GM12891 (cell line): ENCODE results near the gene FAM20C.

Experiments
- DNase-seq: peaks from one replicate; pipeline ENCODE4 v3.0.0; 2011; ENCODE audit warnings: low spot score; ENCODE audit not compliant: insufficient read length
- FAIRE-seq: peaks from 2 replicates; lab custom pipeline; 2011; peaks lifted over from hg19 to GRCh38; lab: Jason Lieb, UNC
- PAX5 ChIP-seq: IDR thresholded peaks from 2 replicates; pipeline ENCODE4 v1.6.1; 2011; ENCODE audit warnings: low read length, moderate library complexity, mild to moderate bottlenecking; ENCODE audit not compliant: insufficient read depth, severe bottlenecking
- POLR2A ChIP-seq: IDR thresholded peaks from 2 replicates; pipeline ENCODE4 v1.6.1; 2011; ENCODE audit warnings: low read depth, low read length, control low read depth
- POLR2AphosphoS5 ChIP-seq: IDR thresholded peaks from 2 replicates; pipeline ENCODE4 v1.6.1; 2011; ENCODE audit warnings: low read depth, low read length, control low read depth
- POU2F2 ChIP-seq: IDR thresholded peaks from 2 replicates; pipeline ENCODE4 v1.6.1; 2011; ENCODE audit warnings: low read depth, mild to moderate bottlenecking, control low read depth, low read length, moderate library complexity
- SPI1 ChIP-seq: IDR thresholded peaks from 2 replicates; pipeline ENCODE4 v1.6.1; 2011; ENCODE audit warnings: low read depth, low read length, control low read depth
- TAF1 ChIP-seq: IDR thresholded peaks from 2 replicates; pipeline ENCODE4 v1.6.1; 2011; ENCODE audit warnings: low read depth, low read length, control low read depth

FAM20C gene

DNA sequence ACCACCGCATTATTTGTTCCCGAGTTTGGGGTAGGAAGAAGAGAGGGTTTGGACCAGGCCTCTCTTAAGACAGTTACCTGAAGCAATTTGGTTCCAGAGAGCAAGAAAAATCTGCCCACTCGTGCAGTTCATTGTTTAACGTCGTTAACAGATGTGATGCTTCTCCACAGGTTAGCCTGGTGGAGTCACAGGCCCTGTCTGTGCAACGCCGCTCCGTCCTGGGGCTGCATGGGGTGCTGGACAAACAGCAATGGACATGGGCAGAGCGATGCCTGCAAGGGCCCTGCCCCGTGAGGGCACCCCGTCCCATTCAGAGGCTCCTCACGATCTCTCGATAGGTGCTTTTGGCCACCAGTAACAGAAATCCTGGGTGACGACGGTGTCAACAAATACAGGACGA is 107.3 kb downstream of the FAM20C start:
- FAIRE-seq: no peak
- no peak for DNase-seq
- TF ChIP-seq POLR2A: no peak
- no peak for TF ChIP-seq PAX5
- TF ChIP-seq TAF1: no peak
- no peak for TF ChIP-seq SPI1
- no peak for TF ChIP-seq POU2F2
- no peak for TF ChIP-seq POLR2AphosphoS5

GRCh38 chr7:300048-300447 is 107.7 kb downstream of the FAM20C start:
- DNase-seq (no peak), FAIRE-seq (no peak)
- TF ChIP-seq TAF1 (no peak), POLR2A (no peak), POLR2AphosphoS5 (no peak), POU2F2 (no peak), SPI1 (no peak), PAX5 (no peak)

- DNase-seq: no peak
- no peak for FAIRE-seq
- TF ChIP-seq POU2F2 (no peak), SPI1 (no peak), POLR2A (no peak), PAX5 (no peak), POLR2AphosphoS5 (no peak), TAF1 (no peak)
Measured at GRCh38 chr7:300546-301290, 108.3 kb downstream of the FAM20C start.

DNA sequence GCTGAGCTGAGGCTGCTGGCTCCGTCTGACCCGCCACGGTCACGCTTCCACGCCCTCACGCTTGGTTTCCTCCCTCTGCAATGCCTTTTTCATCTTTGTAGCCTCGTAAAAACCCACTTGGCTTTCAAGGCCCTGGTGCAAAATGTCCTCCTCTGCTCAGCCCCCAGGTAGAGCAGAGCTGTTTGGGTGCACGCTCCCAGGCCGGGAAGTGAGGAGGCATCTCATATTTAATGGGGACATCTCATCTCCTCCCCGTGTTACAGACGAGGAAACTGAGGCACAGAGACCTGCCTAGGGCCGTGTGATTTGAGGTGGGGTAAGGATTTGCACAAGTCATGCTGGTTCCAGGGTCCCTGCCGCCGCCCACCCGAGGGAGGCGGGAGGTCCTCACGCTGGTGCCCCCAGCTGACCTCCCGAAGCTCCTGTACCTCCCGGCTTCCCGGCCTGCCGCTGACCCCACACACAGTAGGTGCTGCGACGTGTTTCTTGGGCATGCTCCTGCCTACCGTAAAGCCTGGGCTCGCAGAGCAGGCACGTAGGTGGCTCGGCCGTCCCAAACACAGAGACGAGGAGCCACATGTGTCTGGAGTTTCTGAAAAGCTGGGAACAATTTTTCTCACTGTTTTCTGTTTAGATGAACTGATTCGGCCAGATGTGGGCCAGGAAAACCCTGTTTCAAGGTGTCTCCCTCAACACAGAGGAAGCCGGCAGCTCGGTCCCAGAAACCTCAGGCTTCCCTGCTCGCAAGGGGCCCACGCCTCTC is 109.1 kb downstream of the FAM20C start:
- no peak for FAIRE-seq
- TF ChIP-seq SPI1 (no peak), PAX5 (no peak), TAF1 (no peak), POU2F2 (no peak), POLR2A (no peak), POLR2AphosphoS5 (no peak)
- DNase-seq: no peak

DNA sequence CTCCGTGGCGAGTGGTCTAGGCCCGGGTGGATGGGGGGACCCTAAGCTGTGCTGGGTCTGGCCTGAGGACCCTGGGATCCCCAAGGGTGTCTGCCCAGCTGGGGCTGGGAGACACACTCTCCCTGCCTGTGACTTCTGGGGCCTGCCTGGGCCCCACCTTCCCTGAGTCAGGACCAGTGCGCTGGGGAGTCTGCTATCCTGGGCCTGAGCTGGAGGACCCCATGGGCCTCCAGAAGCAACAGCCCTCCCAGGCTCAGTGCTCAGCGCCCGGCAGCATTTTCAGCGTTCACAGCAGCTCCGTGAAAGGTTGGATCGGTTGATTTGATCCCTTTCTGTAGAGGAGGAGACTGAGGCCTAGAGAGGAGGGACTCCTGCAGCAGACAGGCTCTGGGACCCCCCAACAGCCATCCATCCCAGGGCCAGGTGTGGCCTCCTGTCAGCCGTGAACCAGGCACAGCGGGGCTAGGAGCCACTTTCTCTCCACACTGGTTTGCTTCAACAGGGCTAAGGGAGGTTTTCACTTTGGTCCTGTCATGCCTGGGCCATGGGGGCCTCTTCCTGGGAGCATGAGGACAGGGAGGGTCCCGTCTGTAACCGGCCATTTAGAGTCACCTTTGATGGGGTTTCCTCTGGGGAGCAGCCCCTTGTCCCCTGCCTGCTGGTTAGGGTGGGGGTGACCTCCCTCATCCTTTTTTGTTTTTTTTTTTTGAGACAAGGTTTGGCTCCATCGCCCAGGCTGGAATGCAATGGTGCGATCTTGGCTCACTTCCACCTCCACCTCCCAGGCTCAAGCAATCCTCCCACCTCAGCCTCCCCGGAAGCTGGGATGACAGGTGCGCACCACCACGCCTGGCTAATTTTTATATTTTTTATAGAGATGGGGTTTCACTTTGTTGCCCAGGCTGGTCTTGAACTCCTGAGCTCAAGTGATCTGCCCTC is 110.0 kb downstream of the FAM20C start:
- TF ChIP-seq POLR2A (no peak), SPI1 (no peak)
- DNase-seq: no peak
- no peak for FAIRE-seq

DNA sequence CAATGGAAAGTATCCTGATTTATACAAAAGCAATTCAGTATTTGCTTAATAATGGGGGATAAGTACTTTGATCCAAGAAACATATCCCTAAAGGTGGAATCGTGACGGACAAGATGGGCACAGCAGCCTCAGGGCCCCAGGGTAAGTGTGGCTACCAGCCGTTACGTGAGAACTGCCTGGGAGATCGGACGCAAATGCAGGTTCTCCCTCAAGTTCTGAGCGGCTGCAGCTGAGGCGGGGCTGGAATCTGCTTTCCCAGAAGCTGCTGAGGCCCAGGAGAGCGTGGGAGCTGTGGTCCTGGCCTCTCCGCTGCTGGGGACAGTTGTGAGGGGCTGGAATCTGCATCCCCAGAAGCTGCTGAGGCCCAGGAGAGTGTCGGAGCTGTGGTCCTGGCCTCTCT is 111.1 kb downstream of the FAM20C start:
- no peak for DNase-seq
- no peak for TF ChIP-seq TAF1
- no peak for TF ChIP-seq SPI1
- TF ChIP-seq PAX5: no peak
- TF ChIP-seq POU2F2: no peak
- no peak for TF ChIP-seq POLR2AphosphoS5
- no peak for TF ChIP-seq POLR2A
- FAIRE-seq: no peak

- FAIRE-seq: no peak
- no peak for TF ChIP-seq POLR2AphosphoS5
- no peak for TF ChIP-seq SPI1
- TF ChIP-seq POU2F2: no peak
- no peak for TF ChIP-seq POLR2A
- no peak for TF ChIP-seq TAF1
- no peak for TF ChIP-seq PAX5
- DNase-seq: no peak
Measured at GRCh38 chr7:303884-304573, 111.7 kb downstream of the FAM20C start.

DNA sequence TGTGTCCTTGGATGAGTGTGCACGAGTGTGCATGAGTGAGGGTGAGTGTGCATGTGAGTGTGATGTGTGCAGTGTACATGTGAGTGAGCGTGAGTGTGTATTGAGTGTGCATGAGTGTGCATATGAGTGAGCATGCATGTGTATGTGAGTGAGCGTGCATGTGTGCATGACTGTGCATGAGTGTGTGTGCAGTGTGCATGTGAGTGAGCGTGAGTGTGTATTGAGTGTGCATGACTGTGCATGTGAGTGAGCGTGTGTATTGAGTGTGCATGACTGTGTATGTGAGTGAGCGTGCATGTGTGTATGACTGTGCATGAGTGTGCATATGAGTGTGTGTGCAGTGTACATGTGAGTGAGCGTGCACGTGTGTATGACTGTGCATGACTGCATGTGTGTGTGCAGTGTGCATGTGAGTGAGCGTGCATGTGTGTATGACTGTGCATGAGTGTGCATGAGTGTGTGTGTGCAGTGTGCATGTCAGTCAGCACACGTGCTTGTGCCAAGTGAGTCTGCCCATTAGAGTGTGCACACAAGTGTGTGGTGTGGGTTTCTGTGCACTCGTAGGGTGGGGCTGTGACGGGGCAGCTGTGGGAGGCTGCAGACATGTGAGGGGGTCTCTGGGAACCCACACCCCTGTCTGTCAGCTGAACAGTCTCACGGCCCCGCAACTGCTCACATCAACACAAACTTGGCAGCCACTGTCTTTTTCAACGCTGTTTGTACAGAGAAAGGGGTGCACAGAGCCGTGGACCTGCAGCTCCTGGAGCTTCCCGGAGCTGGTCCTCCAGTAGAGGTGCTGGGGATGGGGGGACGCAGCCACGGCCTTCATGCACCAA is 112.4 kb downstream of the FAM20C start:
- peak; percentile 50 for FAIRE-seq
- no peak for DNase-seq
- TF ChIP-seq PAX5 (no peak), POLR2A (no peak), TAF1 (no peak), POLR2AphosphoS5 (no peak), POU2F2 (no peak), SPI1 (no peak)
